Skeletal muscle tissue (tissue), 4 donors: ENCODE measurements around the gene SEC31A. TPM values are rescaled to one million over a fixed set of nuclear protein-coding genes. Genes with fewer than 3 reads are reported as not detected.
"Not testable (repeated sequence)": the region's sequence is repeated elsewhere in the genome, so short reads cannot be mapped to it uniquely, and the experiment has no call there.

Source experiments
- H3K27ac ChIP-seq: one replicate; pipeline ENCODE4 v1.7.0; 2013; ENCODE audit warnings: mild to moderate bottlenecking, low read depth, low read length, inconsistent platforms
- H3K27me3 ChIP-seq, 3 donors: one replicate each; pipeline ENCODE4 v1.7.0; 2013; ENCODE audit warnings: low read length in 3 of 3; ENCODE audit not compliant: control insufficient read depth in 3 of 3, insufficient read depth in 3 of 3
- H3K36me3 ChIP-seq, 3 donors: one replicate each; pipeline ENCODE4 v1.7.0; 2013; ENCODE audit warnings: low read length in 3 of 3; ENCODE audit not compliant: control insufficient read depth in 3 of 3, insufficient read depth in 3 of 3
- H3K4me1 ChIP-seq, 3 donors: one replicate each; pipeline ENCODE4 v1.7.0; 2013; ENCODE audit warnings: low read length in 3 of 3, mild to moderate bottlenecking in 3 of 3; ENCODE audit not compliant: control insufficient read depth in 3 of 3, insufficient read depth in 3 of 3
- H3K4me3 ChIP-seq, 3 donors: one replicate each; pipeline ENCODE4 v1.7.0; 2013; ENCODE audit warnings: low read length in 3 of 3
- H3K9ac ChIP-seq, 3 donors: one replicate each; pipeline ENCODE4 v1.7.0; 2013; ENCODE audit warnings: low read length in 3 of 3, mild to moderate bottlenecking in 3 of 3, moderate library complexity in 2 of 3, low read depth in 1 of 3
- H3K9me3 ChIP-seq, 3 donors: one replicate each; pipeline ENCODE4 v1.7.0; 2013; ENCODE audit warnings: low read length in 3 of 3; ENCODE audit not compliant: control insufficient read depth in 3 of 3
- total RNA-seq: library from RNA; depleted of rRNA; stranded (reverse); fragments of >200 nt; gene quantifications from one replicate; pipeline ENCODE4 v1.2.3, GENCODE V29; 2014
- donor health status: Osteomylitis.

The SEC31A gene
- total RNA-seq, 1 donor from 2014 or later: 229 TPM

DNA sequence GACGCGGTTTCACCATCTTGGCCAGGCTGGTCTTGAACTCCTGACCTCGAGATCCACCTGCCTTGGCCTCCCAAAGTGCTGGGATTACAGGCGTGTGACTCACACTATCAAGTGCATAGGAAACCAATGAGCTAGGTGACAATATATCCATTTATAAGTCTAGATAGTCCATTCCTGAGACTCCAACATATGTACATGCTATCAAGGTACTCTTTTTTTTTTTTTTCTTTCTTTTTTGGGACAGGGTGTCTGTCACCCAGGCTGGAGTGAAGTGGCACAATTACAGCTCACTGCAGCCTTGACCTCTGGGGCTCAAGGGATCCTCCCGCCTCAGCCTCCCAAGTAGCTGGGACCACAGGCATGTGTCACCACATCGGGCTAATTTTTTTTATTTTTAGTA, 74.1 kb downstream of the SEC31A start:
- H3K4me1 ChIP-seq, H3K9me3 ChIP-seq, H3K4me3 ChIP-seq, H3K27me3 ChIP-seq, H3K27ac ChIP-seq, H3K9ac ChIP-seq: not testable (repeated sequence)
- peaks cover 12 to 31% (median 28%) of the 10 kb centered on the region in 3 donors for H3K36me3 ChIP-seq

DNA sequence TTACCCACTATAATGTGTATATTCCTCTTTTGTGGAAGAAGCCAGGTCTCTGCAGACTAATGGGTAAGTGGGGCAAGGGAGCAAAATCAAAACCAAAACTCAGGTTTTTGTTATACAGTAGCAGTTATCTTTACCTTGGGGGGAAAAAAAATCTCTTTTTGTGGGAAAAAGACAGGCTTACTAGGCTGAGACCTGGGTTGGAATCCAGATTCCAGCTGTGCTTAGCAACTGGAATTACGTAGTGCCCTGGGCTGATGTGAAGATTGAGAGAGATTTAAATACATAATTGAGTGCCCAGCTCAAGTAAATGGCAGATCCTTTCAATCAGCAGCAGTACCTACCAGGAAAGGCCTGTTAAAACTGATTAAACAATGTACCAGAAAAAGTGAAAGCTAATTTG, 76.9 kb downstream of the SEC31A start:
- H3K9me3 ChIP-seq: no peaks in the 10 kb centered on the region

DNA sequence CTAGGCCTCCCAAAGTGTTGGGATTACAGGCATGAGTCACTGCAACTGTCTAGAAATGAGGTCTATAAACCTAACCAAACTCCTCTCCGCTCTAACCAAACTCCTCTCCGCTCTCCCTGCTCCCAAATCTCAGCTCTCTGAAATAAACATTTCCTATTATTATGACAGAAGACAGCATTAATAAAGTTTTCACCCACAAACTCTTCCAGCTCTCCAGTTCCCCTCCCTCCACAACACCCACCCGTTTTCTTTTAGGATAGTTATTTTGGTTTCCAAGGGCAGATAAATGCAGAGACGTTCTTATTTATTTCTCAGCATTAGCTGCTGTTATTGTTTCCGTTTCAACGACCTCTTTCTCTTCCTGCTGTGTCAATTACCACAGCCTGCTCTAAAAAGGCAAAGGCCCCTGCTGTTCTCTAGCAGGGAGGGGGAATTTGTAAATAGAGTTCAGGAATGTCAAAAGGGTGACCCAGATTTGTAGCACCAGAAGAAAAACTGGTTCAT, 79.1 kb downstream of the SEC31A start:
- Histone ChIP-seq H3K9me3 (no peaks in the 10 kb centered on the region), H3K4me1 (no peaks in the 10 kb centered on the region), H3K9ac (no peak overlapping the region), H3K27me3 (no peaks in the 10 kb centered on the region), H3K36me3 (no peaks in the 10 kb centered on the region), H3K27ac (no peak overlapping the region), H3K4me3 (no peak overlapping the region)

More for the DNA sequence above, 76.9 kb downstream of the SEC31A start:
- Histone ChIP-seq H3K9ac (no peak overlapping the region), H3K36me3 (peaks cover 4 to 15% (median 10%) of the 10 kb centered on the region in 3 donors), H3K27ac (no peak overlapping the region), H3K4me3 (no peak overlapping the region), H3K4me1 (no peaks in the 10 kb centered on the region), H3K27me3 (no peaks in the 10 kb centered on the region)

DNA sequence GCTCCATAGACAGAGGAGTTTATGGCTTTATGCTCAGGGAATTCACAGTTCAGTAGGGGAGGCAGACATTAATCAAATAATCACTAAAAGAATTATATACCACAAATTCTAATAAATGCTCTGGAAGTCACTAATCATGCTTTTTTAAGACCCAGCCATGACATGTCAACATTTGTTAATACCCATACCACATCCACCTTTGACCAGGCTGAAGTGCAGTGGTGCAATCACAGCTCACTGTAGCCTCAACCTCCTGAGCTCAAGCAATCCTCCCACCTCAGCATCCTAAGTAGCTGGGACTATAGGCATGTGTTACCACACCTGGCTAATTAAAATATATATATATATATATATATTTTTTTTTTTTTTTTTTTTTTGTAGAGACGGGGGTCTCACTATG, 79.6 kb downstream of the SEC31A start:
- no peak overlapping the region for H3K4me3 ChIP-seq
- no peaks in the 10 kb centered on the region for H3K36me3 ChIP-seq
- no peaks in the 10 kb centered on the region for H3K9me3 ChIP-seq
- H3K9ac ChIP-seq: no peak overlapping the region
- H3K27ac ChIP-seq: no peak overlapping the region
- no peaks in the 10 kb centered on the region for H3K27me3 ChIP-seq
- H3K4me1 ChIP-seq: no peaks in the 10 kb centered on the region

DNA sequence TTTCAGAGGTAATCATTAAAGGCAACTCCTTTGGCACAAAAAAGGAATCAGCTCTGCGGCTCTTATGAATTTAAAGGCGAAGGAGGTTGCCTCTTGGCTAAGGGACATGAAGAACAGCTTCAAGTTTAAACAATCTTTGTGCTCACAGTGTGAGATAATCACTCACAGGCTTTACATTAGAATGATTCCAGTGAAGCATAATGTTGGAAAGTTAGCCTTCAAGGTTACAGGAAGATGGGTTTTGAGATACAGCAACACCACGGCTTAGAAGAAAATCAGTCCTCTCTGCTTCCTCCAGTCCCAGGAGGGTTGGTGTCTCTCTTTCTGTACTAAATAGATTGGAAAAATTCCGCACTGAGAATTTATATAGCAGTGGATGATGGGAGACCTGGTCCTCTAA, 80.8 kb downstream of the SEC31A start:
- Histone ChIP-seq H3K36me3 (no peaks in the 10 kb centered on the region), H3K9me3 (no peaks in the 10 kb centered on the region), H3K27me3 (no peaks in the 10 kb centered on the region), H3K9ac (no peak overlapping the region), H3K4me1 (no peaks in the 10 kb centered on the region), H3K4me3 (no peak overlapping the region), H3K27ac (no peak overlapping the region)

DNA sequence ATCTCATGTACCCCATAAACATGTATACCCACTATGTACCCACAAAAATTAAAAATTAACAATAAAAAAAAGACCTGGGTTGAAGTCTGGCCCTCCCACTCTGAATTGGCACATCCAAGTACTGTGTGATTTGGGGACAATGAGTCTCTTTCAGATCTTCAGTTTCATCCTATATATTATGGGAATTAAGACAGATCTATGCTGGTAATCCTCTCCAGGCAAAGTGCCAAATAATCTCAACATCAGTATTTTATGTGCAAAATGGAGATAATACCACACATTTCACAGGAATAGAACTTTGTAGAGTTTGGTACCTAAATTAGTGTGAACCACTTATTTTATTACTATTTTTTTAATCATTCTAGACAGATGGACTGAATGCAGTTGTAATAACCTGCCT, 81.3 kb downstream of the SEC31A start:
- Histone ChIP-seq H3K9me3 (no peaks in the 10 kb centered on the region), H3K27ac (no peak overlapping the region), H3K4me1 (no peaks in the 10 kb centered on the region), H3K4me3 (no peak overlapping the region), H3K36me3 (no peaks in the 10 kb centered on the region), H3K27me3 (peaks cover 0 to 2% (median 0%) of the 10 kb centered on the region in 3 donors), H3K9ac (no peak overlapping the region)

DNA sequence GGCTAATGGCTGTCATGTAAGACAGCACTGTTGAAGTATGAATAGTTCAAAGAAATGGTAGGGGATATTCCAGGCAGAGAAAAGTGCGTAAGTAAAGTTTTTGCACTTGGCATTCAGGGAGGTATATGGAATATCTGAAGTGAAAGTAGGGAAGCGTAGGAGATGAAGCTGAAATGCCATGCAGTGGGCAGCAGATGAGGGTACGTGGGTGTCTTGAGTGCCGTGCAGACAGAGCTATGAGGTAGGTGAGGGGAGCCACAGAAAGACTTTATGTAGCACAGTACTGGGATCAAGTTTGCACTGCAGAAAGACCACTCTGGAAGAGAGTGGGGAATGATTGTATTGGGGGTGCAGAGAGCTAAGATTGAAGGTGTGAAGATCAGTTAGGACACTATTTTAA, 87.2 kb downstream of the SEC31A start:
- H3K4me3 ChIP-seq: no peak overlapping the region
- H3K27me3 ChIP-seq: peaks cover 4 to 19% (median 16%) of the 10 kb centered on the region in 3 donors
- H3K4me1 ChIP-seq: peaks cover 6 to 9% (median 8%) of the 10 kb centered on the region in 3 donors
- H3K27ac ChIP-seq: no peak overlapping the region
- H3K9me3 ChIP-seq: no peaks in the 10 kb centered on the region
- no peaks in the 10 kb centered on the region for H3K36me3 ChIP-seq
- no peak overlapping the region for H3K9ac ChIP-seq

DNA sequence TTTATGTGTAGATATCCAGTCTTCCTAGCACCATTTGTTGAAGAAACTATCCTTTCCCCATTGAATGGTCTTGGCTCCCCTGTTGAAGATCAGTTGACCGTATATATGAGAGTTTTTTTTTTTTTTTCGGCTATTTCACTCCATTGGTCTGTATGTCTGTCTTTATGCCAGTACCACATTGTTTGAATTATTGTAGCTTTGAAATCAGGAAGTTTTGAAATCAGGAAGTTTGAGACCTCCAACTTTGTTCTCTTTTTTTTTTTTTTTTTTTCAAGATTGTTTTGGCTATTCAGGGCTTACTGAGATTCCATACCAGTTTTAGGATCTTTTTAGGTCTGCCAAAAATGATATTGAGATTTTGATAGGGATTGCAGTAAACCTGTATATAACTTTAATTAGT, 88.0 kb downstream of the SEC31A start:
- no peak overlapping the region for H3K9ac ChIP-seq
- H3K4me3 ChIP-seq: no peak overlapping the region
- H3K9me3 ChIP-seq: no peaks in the 10 kb centered on the region
- peaks cover 6 to 12% (median 8%) of the 10 kb centered on the region in 3 donors for H3K4me1 ChIP-seq
- H3K36me3 ChIP-seq: no peaks in the 10 kb centered on the region
- H3K27ac ChIP-seq: no peak overlapping the region
- peaks cover 4 to 22% (median 16%) of the 10 kb centered on the region in 3 donors for H3K27me3 ChIP-seq

DNA sequence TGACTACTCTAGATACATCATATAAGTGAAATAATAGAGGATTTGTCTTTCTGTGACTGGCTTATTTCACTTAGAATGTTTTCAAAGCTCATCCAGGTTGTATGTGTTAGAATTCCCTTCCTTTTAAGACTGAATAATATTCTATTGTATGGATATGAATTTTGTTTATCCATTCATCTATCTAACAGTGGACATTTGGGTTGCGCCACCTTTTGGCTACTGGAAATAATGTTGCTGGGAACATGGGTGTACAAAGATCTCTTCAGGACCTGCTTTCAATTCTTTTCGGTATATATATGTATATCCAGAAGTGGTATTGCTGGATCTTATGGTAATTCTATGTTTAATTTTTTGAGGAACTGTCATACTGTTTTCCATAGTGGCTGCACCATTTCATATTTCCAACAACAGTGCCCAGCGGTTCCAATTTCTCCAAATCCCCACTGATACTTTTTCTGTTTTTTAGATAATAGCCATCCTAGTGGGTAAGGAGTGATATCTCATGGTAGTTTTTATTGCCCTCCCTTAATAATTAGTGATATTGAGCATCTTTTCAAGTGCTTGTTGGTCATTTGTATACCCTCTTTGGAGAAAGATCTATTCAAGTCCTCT, 88.9 kb downstream of the SEC31A start:
- H3K36me3 ChIP-seq: no peaks in the 10 kb centered on the region
- H3K9ac ChIP-seq: no peak overlapping the region
- no peaks in the 10 kb centered on the region for H3K9me3 ChIP-seq
- H3K27me3 ChIP-seq: peaks cover 4 to 30% (median 23%) of the 10 kb centered on the region in 3 donors
- peaks cover 10 to 20% (median 16%) of the 10 kb centered on the region in 3 donors for H3K4me1 ChIP-seq
- no peak overlapping the region for H3K27ac ChIP-seq
- no peak overlapping the region for H3K4me3 ChIP-seq

DNA sequence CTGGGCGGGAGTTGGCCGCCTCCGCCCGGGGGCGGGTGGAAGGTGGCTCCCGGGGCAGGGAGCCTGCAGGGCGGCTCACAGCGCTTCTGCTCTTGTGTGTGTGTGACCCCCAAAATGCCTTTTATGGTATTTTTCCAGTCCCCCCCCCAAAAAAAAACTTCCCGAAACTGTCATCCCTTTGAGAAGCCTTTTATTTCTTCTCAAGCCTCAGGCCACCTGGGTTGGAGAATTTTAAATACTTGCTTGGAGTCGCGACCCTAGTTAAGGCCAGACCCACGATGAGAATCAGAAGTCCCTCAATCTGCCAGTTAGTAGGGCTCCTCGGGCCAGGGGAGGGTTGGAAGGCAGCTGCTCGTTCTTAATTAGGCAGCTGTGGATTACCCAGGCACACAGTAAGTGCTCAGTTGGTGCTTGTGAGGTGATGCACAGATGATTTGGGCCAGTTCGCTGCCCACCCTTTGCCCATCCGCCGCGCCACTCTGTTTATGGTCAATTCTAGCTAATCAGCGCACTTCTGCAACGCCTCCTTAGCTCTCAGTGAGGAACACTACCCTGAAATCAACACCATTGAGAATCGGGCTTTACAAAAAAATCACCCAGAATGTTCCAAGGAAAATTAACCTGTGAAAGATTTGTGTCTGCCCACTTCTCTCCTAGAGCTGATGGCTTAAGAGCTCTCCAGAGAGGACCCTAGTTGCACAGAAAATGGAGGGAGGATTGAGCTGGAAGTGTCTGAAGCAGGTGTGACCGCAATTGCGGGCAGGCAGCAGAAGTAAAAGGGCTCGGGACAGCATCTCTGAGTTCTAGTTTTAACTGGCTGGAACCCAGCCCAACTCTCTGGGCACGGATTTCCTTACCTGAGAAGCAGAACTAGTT, 91.7 kb downstream of the SEC31A start:
- Histone ChIP-seq H3K4me1 (peaks cover 10 to 20% (median 19%) of the 10 kb centered on the region in 3 donors), H3K27ac (no peak overlapping the region), H3K36me3 (no peaks in the 10 kb centered on the region), H3K4me3 (peak overlapping the region; percentile 68 to 72 (median 71)), H3K27me3 (peaks cover 4 to 28% (median 23%) of the 10 kb centered on the region in 3 donors), H3K9me3 (no peaks in the 10 kb centered on the region), H3K9ac (peak overlapping the region; percentile 38 to 62 (median 51))
